ENCODE measurements around the gene YPEL2. TPM values are rescaled to one million over a fixed set of nuclear protein-coding genes. Genes with fewer than 3 reads are reported as not detected.
A peak's percentile ranks its signal among the peaks of the same experiment; 100 is the strongest.
"Not testable (repeated sequence)": the region's sequence is repeated elsewhere in the genome, so short reads cannot be mapped to it uniquely, and the experiment has no call there.

The YPEL2 gene, protein sequence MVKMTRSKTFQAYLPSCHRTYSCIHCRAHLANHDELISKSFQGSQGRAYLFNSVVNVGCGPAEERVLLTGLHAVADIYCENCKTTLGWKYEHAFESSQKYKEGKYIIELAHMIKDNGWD
- total RNA-seq (2014; rRNA removed; shearing (Covaris generic)), result 0.09 and 0.15 TPM in 2 replicates
- 0.36 and 1.1 TPM in 2 replicates for polyA plus RNA-seq (2014; cell fraction: nucleus; rRNA removed)

DNA sequence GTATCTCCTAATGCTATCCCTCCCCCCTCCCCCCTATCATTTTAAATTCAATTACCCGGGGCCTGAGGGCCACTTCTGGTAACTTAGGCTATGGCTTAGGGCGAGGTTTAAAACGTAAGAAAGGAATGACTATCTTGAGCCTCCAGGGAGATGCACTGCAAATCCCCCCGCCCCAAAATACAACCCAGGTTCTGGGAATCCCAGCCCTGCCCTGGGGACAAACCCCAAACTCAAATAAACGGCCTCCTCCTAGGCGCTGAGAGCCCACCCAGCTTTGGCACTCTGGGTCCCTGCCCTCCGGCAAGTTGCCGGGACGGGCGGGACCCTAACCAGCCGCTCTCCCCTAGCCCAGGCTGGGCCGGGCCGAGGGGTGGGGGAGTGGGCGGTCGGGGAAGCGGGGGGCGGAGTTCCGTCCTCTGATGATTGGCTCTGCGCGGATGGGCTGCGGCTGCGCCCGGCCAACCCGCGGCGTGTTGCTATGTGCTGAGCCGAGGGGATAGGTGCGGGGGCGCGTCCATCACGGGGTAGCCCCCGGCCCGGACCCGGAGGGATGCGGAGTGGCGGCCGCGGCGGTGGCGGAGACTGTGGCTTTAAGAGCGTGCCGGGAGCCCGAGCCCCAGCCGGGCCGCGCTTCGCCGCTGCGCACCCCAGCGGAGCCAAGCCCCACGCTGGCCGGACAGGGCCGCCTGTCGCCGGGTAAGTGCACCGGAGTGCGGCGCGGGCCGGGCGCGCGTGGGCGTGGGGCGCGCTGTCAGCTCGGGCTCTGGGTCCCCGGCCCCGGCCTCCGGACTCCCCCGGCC, at the start of gene YPEL2:
TSS of gene YPEL2 (plus strand) at position 527 of the 800 bp plus-strand sequence. CDS start 21,755 bp downstream, outside the sequence.
- DNase-seq (ENCODE audit: extremely low read depth, low read depth), result peak; percentile 76

DNA sequence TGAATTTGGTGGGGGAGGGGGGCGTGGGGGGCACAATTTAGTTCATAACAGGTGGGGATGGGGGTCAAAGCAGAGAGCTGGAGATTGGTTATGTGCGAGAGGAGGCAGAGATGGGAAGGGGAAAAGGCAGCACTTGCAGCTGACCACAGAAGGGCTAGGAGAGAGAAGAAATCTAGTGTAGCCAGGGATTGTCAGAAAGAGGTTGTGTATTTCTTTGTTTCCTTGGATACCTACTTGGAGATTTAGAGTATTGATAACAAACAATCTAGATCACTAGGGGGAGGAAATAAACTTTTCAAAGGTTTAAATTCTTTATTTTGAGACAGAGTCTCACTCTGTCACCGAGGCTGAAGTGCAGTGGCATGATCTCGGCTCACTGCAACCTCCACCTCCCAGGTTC, 47.1 kb upstream of the YPEL2 start:
- DNase-seq (ENCODE audit: extremely low read depth, low read depth), result no peak

DNA sequence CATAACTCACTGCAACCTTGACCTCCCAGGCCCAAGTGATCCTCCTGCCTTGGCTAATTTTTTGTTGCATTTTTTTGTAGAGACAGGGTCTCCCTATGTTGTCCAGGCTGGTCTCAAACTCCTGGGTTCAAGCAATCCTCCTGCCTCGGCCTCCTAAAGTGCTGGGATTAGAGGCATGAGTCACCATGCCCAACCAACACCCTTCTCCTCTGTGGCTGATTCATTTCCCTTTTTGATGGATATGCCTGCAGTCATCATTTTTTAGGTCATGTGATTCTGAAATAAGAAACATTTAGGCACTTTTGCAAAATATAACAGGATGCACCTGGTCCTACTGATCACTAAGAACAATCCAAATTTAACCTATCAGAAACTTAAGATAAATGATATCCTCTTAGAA, 44.0 kb upstream of the YPEL2 start:
- DNase-seq (ENCODE audit: extremely low read depth, low read depth), result no peak

DNA sequence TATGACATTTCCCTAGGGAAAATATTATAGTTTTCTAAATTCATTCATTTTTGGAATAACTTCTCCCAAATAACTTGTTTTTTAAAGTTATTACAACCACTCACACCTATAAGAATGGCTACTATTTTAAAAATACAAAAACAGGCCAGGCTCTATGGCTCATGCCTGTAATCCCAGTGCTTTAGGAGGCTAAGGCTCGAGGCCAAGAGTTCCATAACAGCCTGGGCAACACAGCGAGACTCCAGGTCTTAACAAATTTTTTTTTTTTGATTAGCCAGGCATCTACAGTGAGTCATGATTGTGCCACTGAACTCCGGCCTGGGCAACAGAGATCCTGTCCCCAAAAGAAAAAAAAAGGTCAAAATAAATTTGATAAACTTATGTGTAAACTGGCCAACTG, 43.6 kb upstream of the YPEL2 start:
- DNase-seq (ENCODE audit: extremely low read depth, low read depth), result no peak

DNA sequence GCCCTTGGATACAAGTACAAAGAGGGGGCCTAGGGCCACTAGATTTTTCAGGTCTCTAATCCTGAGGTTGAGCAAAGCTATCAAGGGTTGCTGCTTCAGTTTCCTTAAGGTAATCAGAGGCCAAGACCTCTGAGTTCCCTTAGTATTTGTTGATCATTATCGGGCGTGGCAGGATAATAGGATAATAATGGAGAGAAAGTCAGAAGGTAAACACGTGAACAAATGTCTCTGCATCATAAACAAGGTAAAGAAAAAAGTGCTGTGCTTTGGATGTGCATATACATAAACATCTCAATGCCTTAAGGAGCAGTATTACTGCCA, 41.5 kb upstream of the YPEL2 start:
- no peak for DNase-seq (ENCODE audit: extremely low read depth, low read depth)

DNA sequence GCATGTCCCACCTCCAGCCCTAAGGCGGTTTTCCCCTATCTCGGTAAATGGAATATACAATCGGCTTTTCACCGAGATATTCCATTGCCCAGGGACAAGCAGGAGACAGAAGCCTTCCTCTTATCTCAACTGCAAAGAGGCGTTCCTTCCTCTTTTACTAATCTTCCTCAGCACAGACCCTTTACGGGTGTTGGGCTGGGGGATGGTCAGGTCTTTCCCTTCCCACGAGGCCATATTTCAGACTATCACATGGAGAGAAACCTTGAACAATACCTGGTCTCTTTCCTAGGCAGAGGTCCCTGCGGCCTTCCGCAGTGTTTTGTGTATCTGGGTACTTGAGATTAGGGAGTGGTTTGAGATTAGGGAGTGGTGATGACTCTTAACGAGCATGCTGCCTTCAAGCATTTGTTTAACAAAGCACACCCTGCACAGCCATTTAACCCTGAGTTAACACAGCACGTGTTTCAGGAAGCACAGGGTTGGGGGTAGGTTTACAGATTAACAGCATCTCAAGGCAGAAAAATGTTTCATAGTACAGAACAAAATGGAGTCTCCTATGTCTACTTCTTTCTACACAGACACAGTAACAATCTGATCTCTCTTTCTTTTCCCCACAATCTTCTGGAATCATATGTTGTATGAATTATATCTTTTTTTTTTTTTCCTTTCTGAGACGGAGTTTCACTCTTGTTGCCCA, 41.0 kb upstream of the YPEL2 start:
- DNase-seq (ENCODE audit: extremely low read depth, low read depth), result not testable (repeated sequence)

DNA sequence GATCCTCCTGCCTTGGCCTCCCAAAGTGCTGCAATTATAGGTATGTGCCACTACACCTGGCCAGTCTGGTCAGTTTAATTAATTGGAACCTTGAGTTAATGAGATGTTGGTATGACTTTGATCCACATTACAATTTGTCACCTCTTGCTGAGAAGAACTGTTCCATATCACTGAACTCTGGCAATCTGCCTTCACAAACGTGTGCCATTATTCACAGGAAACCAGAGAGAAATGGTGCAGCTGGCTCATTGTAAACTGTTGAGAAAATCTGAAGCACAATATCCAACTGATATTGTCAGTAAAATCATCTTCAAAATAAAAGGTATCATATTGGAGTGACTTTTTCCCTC, 39.3 kb upstream of the YPEL2 start:
- DNase-seq (ENCODE audit: extremely low read depth, low read depth), result no peak

DNA sequence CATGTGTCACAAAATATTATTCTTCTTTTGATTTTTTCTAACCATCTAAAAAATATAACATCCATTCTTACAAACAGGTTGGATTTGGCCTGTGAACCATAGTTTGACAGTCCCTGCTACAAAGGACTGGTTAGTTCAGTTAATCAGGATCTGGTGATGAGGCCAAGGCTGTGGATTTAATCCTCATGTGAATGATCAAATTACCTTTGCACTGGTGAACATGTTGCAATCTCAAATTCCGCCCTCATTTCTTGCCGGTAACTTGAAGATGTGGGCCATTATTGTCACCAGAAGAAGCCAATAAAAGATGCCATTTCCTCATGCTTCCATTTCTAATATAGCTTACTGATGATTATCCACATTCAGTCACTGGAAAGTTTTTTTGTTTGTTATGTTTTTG, 35.3 kb upstream of the YPEL2 start:
- DNase-seq (ENCODE audit: extremely low read depth, low read depth), result no peak

DNA sequence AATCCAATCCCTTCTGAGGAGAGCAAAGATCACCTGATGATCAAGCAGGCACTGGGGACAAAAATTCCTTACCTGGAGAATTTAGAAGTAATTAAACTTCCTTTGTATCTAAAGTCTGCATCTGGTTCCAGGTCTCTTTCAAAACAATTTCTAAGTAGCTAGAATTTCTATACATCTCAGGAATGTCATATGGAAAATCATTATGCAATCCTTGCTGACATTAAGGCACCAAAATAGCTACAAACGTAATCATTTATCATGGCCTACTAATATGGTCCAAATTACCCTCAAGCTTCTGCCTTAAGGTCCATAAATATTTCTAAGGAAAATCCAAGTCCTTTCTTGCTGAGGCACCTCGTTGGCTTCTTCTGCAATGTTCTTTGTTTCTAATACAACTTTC, 32.9 kb upstream of the YPEL2 start:
- DNase-seq (ENCODE audit: extremely low read depth, low read depth), result no peak

DNA sequence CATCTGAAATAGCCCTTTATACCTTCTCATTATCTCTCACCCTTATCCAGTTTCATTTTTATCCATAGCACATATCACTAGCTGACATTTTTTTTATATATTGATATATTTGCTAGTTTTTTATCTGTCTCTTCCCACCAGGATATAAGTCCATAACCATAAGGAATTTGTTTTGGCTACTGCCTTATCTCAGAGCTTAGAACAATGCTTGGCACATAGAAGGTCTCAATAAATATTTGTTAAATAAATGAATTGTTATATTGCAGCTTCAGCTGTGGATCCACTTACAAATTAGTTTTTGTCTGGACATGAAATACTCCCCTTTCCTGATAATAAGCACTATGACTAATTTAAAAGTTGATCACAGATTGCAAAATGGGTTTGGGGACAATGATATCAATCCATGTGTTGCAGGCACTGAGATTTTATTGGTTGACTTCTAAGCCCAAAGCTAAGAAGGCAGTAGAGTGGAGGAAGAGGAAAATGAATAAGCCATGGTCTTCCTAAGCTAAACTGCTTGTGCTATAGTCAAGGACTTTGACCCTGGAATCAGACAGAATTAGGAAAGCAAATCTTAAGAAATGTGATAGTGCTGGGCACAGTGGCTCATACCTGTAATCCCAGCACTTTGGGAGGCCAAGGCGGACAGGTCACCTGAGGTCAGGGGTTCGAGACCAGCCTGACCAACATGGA, 31.9 kb upstream of the YPEL2 start:
- no peak for DNase-seq (ENCODE audit: extremely low read depth, low read depth)

DNA sequence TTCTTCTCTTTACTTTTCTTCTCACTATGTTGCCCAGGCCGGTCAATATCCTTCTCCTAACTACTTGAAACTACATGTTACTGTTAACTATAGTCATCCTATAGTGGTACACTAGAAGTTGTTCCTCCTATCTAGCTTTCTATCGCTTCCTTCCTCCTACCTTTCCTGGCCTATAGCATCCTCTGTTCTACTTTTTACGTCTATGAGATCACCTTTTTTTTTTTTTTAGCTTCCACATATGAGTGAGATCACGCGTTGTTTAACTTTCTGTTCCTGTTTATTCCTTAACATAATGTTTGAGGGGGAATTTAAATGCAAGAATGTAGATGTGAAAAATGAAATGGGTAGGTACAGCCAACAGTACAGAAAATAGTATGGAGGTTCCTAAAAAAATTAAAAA, 30.5 kb upstream of the YPEL2 start:
- no peak for DNase-seq (ENCODE audit: extremely low read depth, low read depth)

DNA sequence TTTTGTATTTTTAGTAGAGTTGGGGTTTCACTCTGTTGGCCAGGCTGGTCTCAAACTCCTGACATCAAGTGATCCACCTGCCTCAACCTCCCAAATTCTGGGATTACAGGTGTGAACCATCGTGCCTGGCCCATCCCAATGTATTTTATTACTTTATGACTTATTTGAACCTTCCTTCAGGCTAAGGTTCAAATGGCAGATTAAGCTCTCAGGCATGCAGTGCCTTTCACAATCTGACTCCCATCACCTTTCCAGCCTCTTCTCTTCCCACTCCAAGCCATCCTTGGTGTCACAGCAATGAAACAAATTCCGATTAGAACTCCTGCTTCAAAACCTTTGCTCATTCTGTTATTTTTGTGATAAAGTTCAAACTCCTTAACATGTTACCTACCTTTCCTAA, 26.6 kb upstream of the YPEL2 start:
- no peak for DNase-seq (ENCODE audit: extremely low read depth, low read depth)

DNA sequence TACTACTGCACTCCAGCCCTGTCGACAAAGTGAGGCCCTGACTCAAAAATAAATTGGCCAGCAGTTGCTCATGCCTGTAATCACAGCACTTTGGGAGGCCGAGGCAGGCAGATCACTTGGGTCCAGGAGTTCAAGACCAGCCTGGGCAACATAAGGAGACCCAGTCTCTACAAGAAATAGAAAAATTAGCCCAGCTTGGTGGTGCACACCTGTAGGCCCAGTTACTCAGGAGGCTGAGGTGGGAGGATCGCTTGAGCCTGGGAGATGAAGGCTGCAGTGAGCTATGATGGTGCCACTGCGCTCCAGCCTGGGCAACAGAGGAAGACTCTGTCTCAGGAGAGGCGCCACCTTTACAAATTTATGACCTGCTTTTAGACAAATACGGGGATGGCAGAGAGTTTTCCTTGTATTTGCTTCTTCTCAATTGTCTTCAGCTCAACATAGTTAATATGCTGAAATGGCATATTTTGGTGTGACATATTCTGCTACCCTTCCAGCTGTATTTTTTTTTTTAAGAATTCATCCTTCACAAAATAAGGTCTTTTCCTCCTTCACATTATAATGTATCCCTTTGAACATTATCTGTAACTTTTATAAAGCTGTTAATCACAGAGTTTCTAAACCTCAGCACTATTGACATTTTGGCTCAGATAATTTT, 21.1 kb upstream of the YPEL2 start:
- no peak for DNase-seq (ENCODE audit: extremely low read depth, low read depth)

DNA sequence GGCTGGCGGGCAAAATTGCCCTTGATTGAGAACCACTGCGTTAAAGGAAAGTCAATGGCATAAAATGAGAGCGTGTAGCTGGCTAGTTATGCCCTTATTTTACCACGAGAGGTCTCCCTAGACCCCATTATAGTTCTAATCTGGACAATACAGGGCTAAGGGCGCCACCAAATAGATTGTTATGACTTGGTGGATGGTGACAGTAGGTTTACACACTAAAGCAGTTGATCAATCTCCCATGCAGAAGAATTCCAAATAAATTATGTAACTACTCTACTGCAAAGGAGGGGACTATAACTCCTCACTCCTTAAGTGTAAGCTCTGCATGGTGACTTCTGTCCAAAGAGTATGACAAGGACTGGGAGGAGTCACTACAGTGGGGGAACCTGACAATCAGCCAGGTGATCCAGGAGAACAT, 20.4 kb upstream of the YPEL2 start:
- DNase-seq (ENCODE audit: extremely low read depth, low read depth), result peak; percentile 74

DNA sequence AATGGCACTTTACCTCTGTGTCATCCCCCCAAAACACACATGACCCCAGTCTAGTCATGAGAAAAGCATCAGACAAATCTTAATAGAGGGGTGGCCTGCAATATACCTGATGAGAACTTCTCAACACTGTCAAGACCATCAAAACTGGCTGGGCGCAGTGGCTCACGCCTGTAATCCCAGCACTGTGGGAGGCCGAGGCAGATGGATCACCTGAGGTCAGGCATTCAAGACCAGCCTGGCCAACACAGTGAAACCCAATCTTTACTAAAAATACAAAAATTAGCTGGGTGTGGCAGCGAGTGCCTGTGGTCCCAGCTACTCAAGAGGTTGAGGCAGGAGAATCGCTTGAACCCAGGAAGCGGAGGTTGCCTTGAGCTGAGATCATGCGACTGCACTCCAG, 19.9 kb upstream of the YPEL2 start:
- not testable (repeated sequence) for DNase-seq (ENCODE audit: extremely low read depth, low read depth)

DNA sequence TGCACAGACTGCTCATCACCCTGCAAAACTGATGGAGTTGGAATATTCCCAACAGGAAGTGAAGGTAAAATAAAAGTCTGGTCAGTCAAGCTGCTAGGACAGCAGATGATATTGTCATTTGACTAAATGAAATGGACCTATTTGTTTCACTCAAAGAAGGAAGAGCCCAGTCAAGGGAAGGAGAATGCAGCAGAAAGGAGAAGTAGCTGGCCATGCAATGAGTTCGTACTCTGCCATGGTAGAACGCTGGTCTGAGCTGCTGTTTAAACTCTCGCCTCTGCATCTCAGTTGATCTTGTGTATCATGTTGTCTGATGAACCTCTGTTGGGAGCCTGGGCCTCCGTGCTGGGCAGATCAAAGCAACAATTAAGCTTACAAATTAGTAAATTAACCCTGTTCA, 15.6 kb upstream of the YPEL2 start:
- DNase-seq (ENCODE audit: extremely low read depth, low read depth), result no peak

DNA sequence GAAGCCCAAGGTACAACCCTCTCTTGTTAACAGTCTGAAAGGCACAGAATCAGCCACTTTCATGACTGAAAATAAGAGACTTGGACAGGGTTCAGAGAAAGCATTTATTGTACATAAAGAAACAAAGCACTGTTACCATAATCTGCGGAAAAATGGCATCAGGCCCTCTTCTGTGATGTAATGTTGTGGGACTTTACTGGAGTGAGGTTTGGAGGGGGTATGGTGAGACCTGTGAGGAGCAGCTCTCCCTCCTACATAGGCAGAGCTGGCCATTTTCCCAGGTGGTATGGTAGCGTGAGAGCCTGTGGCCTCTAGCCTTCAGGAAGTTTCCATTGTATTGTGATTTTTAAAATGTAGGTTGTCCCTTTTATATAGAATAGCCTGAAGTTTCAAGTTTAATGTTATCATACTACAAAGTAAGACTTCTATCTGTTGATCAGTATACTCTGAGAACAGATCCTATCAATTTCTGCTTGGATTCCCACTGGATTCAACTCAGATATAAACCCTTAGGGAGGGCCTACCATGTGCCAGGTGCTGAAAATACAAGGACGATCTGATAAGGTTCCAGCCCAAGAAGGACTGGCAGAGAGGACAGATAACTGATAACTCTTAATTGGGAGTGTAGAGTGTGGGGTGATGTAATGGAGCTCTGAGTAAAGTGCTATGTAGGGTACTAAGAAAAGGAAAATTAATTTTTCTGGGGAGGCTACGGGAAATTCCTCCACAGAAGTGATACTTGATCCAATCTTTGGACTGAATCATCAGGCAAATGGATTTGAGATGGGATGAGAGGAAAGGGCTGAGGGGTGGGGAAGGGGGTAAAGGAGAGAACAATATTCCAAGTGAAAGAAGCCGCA, 4.1 kb upstream of the YPEL2 start:
- DNase-seq (ENCODE audit: extremely low read depth, low read depth), result no peak

DNA sequence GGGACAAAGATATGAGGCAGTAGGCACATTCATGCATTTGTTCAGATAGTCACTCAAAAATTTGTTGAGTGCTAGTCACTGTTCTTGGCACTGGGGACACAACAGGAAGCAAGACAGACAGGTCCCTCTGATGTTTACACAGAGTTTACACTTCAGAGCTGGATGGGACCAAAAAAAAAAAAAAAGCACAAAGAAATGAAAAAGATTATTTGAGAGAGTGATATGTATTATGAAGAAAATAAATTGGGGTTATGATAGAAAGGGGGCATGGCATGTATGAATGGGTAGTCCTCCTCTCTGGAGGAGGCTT, 3.5 kb upstream of the YPEL2 start:
- no peak for DNase-seq (ENCODE audit: extremely low read depth, low read depth)

DNA sequence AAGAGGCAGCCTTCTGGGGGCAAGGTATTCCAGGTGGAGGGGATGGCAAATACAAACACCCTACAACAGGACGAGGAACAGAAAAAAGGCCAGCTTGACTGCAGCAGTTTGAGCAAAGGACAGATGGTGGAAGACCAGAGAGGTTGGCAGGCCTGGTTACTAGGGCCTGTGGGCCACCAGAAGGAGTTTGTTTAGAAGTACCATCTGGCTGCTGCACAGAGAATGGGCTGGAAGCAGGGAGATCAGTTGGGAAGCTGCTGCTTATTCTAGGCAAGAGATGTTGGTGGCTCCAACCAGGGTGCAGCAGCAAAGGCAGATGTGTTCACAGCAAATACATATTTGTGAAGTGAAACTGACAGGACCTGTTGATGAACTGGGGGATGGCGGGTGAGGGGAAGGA, 2.9 kb upstream of the YPEL2 start:
- no peak for DNase-seq (ENCODE audit: extremely low read depth, low read depth)

Data from NCI-H460 (cell line).